BJ (cell line): ENCODE results near the gene FRG2C. TPM values are rescaled to one million over a fixed set of nuclear protein-coding genes. Genes with fewer than 3 reads are reported as not detected.
"Not testable (repeated sequence)": the region's sequence is repeated elsewhere in the genome, so short reads cannot be mapped to it uniquely, and the experiment has no call there.

Source experiments
- CTCF ChIA-PET: fragments of 350-600 bp; formaldehyde crosslinking; extraction: SDS; loops from one replicate; lab custom pipeline; 2021; ENCODE audit warnings: antibody characterized with exemption, inconsistent platforms; lab: Yijun Ruan, JAX
- POLR2A ChIA-PET: fragments of 300-600 bp; sonication (Branson Sonifier 250); formaldehyde crosslinking; extraction: SDS; loops from one replicate; lab custom pipeline; 2021; ENCODE audit warnings: antibody characterized with exemption; lab: Charles Lee
- DNase-seq: peaks from one replicate; pipeline ENCODE4 v3.0.0-alpha.2; 2011; ENCODE audit warnings: low read depth
- H3K27me3 ChIP-seq: 2 replicates; pipeline ENCODE4 v1.6.0; 2011; ENCODE audit warnings: low read length; ENCODE audit not compliant: control insufficient read depth, insufficient read depth
- H3K36me3 ChIP-seq: 2 replicates; pipeline ENCODE4 v1.5.1; 2011; ENCODE audit warnings: low read length; ENCODE audit not compliant: control insufficient read depth, insufficient read depth
- H3K4me3 ChIP-seq: 2 replicates; pipeline ENCODE4 v1.5.1; 2011; ENCODE audit warnings: low read depth, mild to moderate bottlenecking, control low read depth, low read length
- polyA plus RNA-seq: library from polyadenylated mRNA; depleted of rRNA; stranded (reverse); fragments of >200 nt; gene quantifications from 2 replicates; pipeline ENCODE4 v1.2.3, GENCODE V29; 2011
- TF ChIP-seq, protein P1 (sequence below): IDR thresholded peaks from 2 replicates; pipeline ENCODE4 v1.5.1; 2011; ENCODE audit warnings: low read depth, mild to moderate bottlenecking, control low read depth, inconsistent platforms, low read length, moderate library complexity; ENCODE audit not compliant: insufficient read depth

FRG2C gene
- polyA plus RNA-seq, 1 experiment = not detected

DNA sequence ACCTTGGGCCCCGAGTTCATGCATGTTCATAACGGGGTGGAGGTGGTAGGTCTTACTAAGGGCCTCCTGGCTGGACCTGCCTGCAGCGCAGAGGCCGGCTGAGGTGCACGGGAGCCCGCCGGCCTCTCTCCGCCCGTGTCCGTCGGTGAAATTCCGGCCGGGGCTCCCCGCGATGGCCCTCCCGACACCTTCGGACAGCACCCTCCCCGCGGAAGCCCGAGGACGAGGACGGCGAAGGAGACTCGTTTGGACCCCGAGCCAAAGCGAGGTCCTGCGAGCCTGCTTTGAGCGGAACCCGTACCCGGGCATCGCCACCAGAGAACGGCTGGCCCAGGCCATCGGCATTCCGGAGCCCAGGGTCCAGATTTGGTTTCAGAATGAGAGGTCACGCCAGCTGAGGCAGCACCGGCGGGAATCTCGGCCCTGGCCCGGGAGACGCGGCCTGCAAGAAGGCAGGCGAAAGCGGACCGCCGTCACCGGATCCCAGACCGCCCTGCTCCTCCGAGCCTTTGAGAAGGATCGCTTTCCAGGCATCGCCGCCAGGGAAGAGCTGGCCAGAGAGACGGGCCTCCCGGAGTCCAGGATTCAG lies 4.7 kb downstream of the FRG2C start:
- H3K27me3 ChIP-seq = peaks cover 11% of the 10 kb centered on the region
- CTCF ChIA-PET, POLR2A ChIA-PET, H3K4me3 ChIP-seq, DNase-seq, H3K36me3 ChIP-seq: not testable (repeated sequence)

DNA sequence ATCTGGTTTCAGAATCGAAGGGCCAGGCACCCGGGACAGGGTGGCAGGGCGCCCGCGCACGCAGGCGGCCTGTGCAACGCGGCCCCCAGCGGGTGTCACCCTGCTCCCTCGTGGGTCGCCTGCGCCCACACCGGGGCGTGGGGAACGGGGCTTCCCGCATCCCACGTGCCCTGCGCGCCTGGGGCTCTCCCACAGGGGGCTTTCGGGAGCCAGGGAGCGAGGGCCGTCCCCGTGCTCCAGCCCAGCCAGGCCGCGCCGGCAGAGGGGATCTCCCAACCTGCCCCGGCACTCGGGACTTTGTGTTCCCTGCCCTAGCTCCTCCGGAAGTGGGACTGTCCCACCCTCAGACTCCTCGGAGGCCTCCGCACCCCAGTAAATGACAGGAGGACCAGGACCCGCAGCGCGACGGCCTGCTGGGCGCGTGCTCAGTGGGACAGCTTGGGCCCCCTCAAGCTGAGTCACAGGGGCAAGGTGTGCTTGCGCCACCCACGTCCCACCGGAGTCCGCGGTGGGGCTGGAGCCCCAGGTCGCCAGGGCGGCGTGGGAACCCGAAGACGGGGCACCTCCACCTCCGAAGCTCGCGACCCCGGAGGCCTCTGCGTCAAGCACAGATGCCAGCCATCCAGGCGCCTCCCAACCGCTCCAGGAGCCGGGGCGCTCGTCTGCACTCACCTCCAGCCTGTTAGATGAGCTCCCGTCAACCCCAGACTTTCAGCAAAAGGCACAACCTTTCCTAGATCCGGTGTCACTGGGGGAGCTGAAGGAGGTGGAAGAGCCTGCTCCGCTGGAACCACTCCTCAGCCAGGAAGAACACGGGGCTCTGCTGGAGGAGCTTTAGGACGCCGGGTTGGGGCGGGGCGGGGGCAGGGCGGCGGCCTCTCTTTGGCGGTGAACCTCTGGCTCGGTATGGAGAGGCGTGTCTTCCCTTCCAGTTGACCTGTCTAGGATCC lies 5.5 kb downstream of the FRG2C start:
- POLR2A ChIA-PET, CTCF ChIA-PET, DNase-seq: not testable (repeated sequence)

GRCh38 chr3:75670298-75671286 lies 6.5 kb downstream of the FRG2C start:
- CTCF ChIA-PET, POLR2A ChIA-PET, H3K36me3 ChIP-seq, H3K4me3 ChIP-seq: not testable (repeated sequence)
- H3K27me3 ChIP-seq = peaks cover 11% of the 10 kb centered on the region
- DNase-seq = peak; percentile 3

More for the DNA sequence above, 5.5 kb downstream of the FRG2C start:
- not testable (repeated sequence) for H3K4me3 ChIP-seq, H3K36me3 ChIP-seq
- peaks cover 11% of the 10 kb centered on the region for H3K27me3 ChIP-seq

- H3K36me3 ChIP-seq, DNase-seq, POLR2A ChIA-PET, CTCF ChIA-PET, H3K4me3 ChIP-seq: not testable (repeated sequence)
- H3K27me3 ChIP-seq = peaks cover 11% of the 10 kb centered on the region
These were observed 7.4 kb downstream of the FRG2C start for GRCh38 chr3:75671287-75672139.

DNA sequence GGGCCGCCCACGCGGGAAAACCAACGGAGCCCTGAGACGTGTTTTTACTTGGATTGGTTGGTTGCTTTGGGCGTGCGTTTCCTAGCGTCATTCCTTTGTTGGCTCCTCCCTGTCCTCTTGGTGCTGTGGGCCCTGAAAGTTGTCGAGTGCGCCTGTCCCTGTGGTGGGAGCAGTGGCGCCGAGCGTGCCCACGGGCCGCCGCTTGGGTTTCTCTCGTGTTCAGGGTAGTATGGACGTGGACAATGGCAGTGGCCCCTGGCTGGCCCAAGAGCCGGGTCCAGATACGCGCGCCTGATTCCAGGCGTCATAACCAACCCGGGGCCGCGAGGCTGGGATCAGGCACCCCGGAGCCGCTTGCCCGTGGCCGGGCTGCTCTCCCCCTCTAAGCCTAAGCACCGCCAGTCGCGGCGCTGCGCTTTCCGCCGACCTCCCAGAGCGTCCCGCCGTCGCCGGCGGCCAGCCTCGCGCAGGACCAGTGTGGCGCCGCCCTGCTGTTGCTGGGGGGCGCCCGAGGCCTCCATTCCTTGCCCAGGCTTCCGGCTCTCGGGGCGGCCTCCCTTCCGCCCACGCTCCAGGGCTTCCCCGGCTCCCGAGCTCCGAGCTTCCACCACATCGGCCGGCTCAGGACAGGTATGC lies 8.1 kb downstream of the FRG2C start:
- H3K36me3 ChIP-seq, DNase-seq, CTCF ChIA-PET, H3K4me3 ChIP-seq, POLR2A ChIA-PET: not testable (repeated sequence)
- H3K27me3 ChIP-seq = peaks cover 11% of the 10 kb centered on the region

DNA sequence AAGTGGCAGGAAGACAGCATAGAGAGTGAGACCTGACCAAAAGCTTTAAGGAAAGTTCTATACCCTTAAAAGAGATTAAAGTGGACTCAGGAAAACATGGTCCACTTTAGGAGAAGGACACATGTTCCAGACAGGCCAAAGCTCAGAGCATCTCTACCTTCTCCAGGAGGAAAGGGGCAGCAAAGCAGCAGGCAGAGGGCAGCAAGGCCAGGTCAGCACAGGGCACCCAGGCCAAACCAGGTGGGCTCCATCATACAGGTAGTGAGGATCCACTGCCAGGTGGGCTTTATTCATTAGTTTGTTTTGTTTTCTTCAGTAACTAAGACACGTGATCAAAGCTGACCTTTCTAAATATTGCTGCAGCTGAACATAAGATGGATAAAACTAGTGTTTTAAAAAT lies 19.8 kb downstream of the FRG2C start:
- H3K4me3 ChIP-seq, DNase-seq, H3K36me3 ChIP-seq, CTCF ChIA-PET, H3K27me3 ChIP-seq, POLR2A ChIA-PET: not testable (repeated sequence)

- CTCF ChIA-PET = no interaction called here
- no peak for DNase-seq
- H3K4me3 ChIP-seq = no peak overlapping the region
- no peaks in the 10 kb centered on the region for H3K27me3 ChIP-seq
- POLR2A ChIA-PET = no interaction called here
- H3K36me3 ChIP-seq = no peaks in the 10 kb centered on the region
- TF ChIP-seq, protein P1, sequence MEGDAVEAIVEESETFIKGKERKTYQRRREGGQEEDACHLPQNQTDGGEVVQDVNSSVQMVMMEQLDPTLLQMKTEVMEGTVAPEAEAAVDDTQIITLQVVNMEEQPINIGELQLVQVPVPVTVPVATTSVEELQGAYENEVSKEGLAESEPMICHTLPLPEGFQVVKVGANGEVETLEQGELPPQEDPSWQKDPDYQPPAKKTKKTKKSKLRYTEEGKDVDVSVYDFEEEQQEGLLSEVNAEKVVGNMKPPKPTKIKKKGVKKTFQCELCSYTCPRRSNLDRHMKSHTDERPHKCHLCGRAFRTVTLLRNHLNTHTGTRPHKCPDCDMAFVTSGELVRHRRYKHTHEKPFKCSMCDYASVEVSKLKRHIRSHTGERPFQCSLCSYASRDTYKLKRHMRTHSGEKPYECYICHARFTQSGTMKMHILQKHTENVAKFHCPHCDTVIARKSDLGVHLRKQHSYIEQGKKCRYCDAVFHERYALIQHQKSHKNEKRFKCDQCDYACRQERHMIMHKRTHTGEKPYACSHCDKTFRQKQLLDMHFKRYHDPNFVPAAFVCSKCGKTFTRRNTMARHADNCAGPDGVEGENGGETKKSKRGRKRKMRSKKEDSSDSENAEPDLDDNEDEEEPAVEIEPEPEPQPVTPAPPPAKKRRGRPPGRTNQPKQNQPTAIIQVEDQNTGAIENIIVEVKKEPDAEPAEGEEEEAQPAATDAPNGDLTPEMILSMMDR = no peak
These were observed 23.2 kb downstream of the FRG2C start for GRCh38 chr3:75687323-75687722.
